MCF 10A (cell line): ENCODE results near the gene TMUB1. TPM values are rescaled to one million over a fixed set of nuclear protein-coding genes. Genes with fewer than 3 reads are reported as not detected.

Experiments used
- BruUV-seq: library from RNA; stranded (reverse); fragments of 400-500 nt; replicated peaks from 2 replicates; lab custom pipeline; 2021; lab: Mats Ljungman, UMichigan
- CTCF ChIA-PET: fragments of 300-600 bp; sonication (Branson Sonifier 250); formaldehyde crosslinking; extraction: SDS; loops from one replicate; lab custom pipeline; 2021; ENCODE audit warnings: antibody characterized with exemption, inconsistent platforms; lab: Yijun Ruan, JAX
- POLR2A ChIA-PET: fragments of 300-600, 350-650 bp; sonication (Branson Sonifier 250); formaldehyde crosslinking; extraction: SDS; loops from one replicate; lab custom pipeline; 2020; ENCODE audit warnings: antibody characterized with exemption, inconsistent platforms; lab: Yijun Ruan, JAX
- DNase-seq: peaks from one replicate; pipeline ENCODE4 v3.0.0-alpha.2; 2018; ENCODE audit not compliant: unreplicated experiment
- H3K27ac Mint-ChIP-seq: one replicate; pipeline ENCODE4 v1.8.0; 2022; ENCODE audit warnings: mild to moderate bottlenecking, low read depth, mixed read lengths; ENCODE audit not compliant: unreplicated experiment
- H3K27me3 Mint-ChIP-seq: one replicate; pipeline ENCODE4 v1.8.0; 2022; ENCODE audit warnings: mixed read lengths; ENCODE audit not compliant: insufficient read depth, unreplicated experiment
- H3K36me3 Mint-ChIP-seq: one replicate; pipeline ENCODE4 v1.8.0; 2022; ENCODE audit warnings: mild to moderate bottlenecking, moderate library complexity, mixed read lengths; ENCODE audit not compliant: insufficient read depth, unreplicated experiment
- H3K4me1 Mint-ChIP-seq: one replicate; pipeline ENCODE4 v1.8.0; 2022; ENCODE audit warnings: mixed read lengths; ENCODE audit not compliant: insufficient read depth, unreplicated experiment
- H3K4me3 Mint-ChIP-seq: one replicate; pipeline ENCODE4 v1.8.0; 2022; ENCODE audit warnings: mild to moderate bottlenecking, moderate library complexity, mixed read lengths; ENCODE audit not compliant: unreplicated experiment
- H3K9me3 Mint-ChIP-seq: one replicate; pipeline ENCODE4 v1.8.0; 2022; ENCODE audit warnings: mixed read lengths; ENCODE audit not compliant: unreplicated experiment
- CTCF ChIP-seq: fragments of 200-600 bp; IDR thresholded peaks from one replicate; pipeline ENCODE4 v1.8.0; 2022; ENCODE audit warnings: antibody characterized with exemption, mild to moderate bottlenecking; ENCODE audit not compliant: unreplicated experiment
- intact Hi-C: fragments of 100-400 bp; cut with micrococcal nuclease; formaldehyde crosslinking; loops from 2 replicates; pipeline ENCODE4 v1.14.1; 2022
- total RNA-seq: library from RNA; stranded (reverse); gene quantifications from 2 replicates; pipeline ENCODE4 v1.2.3, GENCODE V29; 2022

The TMUB1 gene
- total RNA-seq, 1 experiment from 2014 or later, result 30.1 TPM

DNA sequence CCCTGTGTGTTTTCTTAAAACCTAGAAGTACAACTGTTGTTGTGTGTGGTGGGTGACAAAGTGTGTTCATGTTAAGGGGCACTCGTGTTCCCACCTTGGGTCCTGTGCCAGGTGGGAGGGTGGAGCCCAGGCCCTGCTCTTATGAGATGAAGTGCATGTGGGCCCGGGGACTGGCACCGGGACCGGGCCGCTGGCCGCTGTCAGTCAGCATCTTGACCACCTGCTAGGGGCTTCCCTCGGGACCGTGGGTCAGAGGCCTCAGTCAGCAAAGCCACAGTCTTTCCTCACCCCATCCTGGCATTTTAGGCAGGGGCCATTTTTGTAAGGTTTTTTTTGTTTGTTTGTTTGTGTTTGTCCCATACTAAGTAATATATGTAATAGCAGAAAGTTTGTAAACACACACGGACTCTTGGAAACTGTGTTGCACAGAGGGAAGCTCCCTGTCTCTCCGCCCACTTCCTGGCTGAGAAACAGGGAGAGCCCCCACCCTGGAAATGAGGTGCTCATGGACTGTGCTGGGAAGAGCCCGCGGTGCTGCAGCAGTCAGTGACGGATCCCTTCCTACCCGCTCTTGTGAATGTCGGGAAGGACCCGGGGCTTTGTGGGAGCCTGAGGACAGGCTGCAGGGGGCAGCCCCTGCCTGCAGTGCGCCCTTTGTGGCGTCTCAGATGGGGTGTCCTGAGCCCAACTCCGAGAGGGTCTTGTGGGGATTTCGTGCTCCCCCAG is 16.4 kb upstream of the TMUB1 start:
- POLR2A ChIA-PET, result no interaction called here
- CTCF ChIA-PET, result interaction anchor here (6.1 kb wide), 1 partner anchor 12 kb away, joined by 45 read pairs; no protein-coding TSS in a partner anchor

DNA sequence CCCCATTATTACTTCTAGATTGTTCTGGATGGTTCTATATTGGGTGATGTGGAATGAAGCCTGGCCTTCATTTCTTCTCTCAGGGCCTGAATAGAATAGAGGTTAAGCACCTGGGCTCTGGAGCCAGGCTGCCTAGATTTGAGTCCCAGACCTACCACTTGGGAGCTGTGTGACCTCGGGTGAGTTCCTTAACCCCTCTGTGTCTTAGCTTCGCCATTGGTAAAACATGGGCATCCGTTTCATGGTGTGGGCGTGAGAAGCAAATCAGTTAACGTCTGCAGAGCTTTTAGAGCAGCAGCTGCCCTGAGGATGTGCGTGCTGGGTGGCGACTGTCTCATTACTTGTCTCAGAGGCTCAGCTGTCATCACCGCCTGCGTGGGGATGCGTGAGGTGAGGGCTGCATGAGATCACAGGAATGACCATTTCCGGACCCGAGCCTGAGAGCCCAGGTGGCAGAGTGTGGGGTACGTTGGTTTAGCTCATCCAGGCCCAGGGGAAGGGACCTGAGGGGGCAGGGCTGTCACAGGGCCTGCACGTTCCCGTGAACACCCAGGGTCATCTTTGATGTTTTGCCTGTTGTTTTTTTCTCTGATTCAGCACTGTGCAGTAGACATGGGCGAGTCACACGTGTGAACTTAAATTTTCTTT is 12.7 kb upstream of the TMUB1 start:
- ChIA-PET CTCF (interaction anchor here (1.1 to 15.0 kb wide), 2 partner anchors 14 to 68 kb away, joined by 7 to 315 read pairs; partner anchors contain the start of gene ABCB8), POLR2A (interaction anchor here (0.5 kb wide), 1 partner anchor 241 kb away, joined by 3 read pairs; no protein-coding TSS in a partner anchor)
- no peaks in the 10 kb centered on the region for H3K27me3 Mint-ChIP-seq
- H3K27ac Mint-ChIP-seq, result no peak overlapping the region
- H3K4me3 Mint-ChIP-seq, result no peak overlapping the region
- no peak for TF ChIP-seq CTCF
- H3K36me3 Mint-ChIP-seq, result peaks cover 18% of the 10 kb centered on the region
- intact Hi-C loops, result no loop called here
- DNase-seq, result no peak
- no TSS peak for BruUV-seq
- H3K4me1 Mint-ChIP-seq, result peaks cover 8% of the 10 kb centered on the region
- H3K9me3 Mint-ChIP-seq, result no peaks in the 10 kb centered on the region

More for the DNA sequence above, 16.4 kb upstream of the TMUB1 start:
- H3K4me1 Mint-ChIP-seq, result peaks cover 5% of the 10 kb centered on the region
- DNase-seq, result no peak
- no peak for TF ChIP-seq CTCF
- BruUV-seq, result no TSS peak
- intact Hi-C loops, result no loop called here
- H3K27ac Mint-ChIP-seq, result no peak overlapping the region
- H3K4me3 Mint-ChIP-seq, result no peak overlapping the region
- H3K9me3 Mint-ChIP-seq, result no peaks in the 10 kb centered on the region
- H3K36me3 Mint-ChIP-seq, result peaks cover 20% of the 10 kb centered on the region
- H3K27me3 Mint-ChIP-seq, result no peaks in the 10 kb centered on the region

DNA sequence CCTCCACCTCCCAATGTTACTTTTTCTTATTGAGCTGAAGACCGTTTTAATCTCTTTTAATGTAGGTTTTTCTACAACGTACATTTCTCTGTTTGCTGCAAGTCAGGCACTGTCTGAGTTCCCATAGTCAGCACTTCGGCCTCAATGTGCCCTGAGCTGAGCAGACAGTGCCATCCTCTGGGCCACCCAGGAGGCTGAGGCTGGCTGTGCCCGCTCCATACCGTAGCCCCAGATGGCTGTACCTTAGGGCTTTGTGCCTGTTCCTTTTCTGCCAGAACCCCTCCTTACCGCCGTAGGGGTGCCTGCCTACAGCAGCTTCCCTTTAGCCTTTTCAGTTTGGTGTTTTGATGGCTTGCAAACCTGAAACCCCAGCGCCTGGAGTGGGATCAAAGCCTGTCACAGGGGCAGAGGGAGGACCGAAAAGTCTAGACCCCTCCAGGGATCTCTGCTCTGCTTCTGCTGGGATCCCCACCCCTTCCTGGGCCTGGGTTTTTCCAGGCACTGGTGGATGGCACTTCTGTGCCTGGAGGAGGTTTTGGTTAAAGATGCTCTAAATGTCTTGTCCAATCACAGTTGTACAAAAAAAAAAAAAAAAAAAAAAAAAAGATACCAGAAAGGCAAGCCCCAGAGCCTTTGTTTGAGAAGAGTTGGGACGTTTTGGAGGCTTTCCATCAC is 12.0 kb upstream of the TMUB1 start:
- Mint-ChIP-seq H3K36me3 (peaks cover 18% of the 10 kb centered on the region), H3K4me1 (peaks cover 8% of the 10 kb centered on the region), H3K27me3 (no peaks in the 10 kb centered on the region), H3K27ac (no peak overlapping the region), H3K4me3 (no peak overlapping the region), H3K9me3 (no peaks in the 10 kb centered on the region)
- intact Hi-C loops, result no loop called here
- ChIA-PET CTCF (interaction anchor here (0.6 to 15.0 kb wide), 4 partner anchors 11 to 67 kb away, joined by 4 to 315 read pairs (median 7); partner anchors contain the start of gene ABCB8), POLR2A (interaction anchor here (0.5 kb wide), 1 partner anchor 240 kb away, joined by 3 read pairs; no protein-coding TSS in a partner anchor)
- no TSS peak for BruUV-seq
- DNase-seq, result no peak
- TF ChIP-seq CTCF, result no peak
